HG02943 (cell line): ENCODE results near the gene AOAH.

Experiments used
- ATAC-seq: cut with Tn5 transposase; IDR thresholded peaks from one replicate; pipeline ENCODE4 v1.9.1; 2021; ENCODE audit warnings: mild to moderate bottlenecking, low read depth, moderate library complexity; ENCODE audit not compliant: unreplicated experiment

Gene AOAH

GRCh38 chr7:36567699-36568451 lies 156.4 kb downstream of the AOAH start:
- ATAC-seq, result no peak

DNA sequence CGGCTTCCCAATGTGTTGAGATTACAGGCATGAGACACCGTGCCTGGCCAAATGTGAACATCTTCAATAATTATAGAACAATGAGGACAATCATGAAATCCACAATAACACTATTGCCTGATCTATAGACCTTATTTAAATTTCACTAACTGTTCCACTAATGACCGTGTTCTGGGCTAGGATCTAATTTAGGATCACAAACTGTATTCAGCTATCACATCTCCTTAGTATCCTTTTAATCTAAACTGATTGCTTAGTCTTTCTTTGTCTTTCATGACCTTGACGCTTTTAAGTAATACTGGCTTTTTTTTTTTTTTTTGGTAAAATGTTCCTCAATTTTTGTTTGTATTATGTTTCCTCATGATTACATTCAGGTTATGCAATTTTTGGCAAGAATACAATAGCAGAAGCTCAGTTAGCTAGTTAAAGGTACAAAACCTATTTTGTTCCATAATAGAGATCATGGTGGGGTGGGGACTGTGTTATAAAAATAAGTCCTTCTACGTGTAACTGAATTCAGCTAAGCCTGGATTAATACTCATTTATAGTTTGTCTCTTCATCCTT lies 158.4 kb downstream of the AOAH start:
- no peak for ATAC-seq

- no peak for ATAC-seq
Measured at GRCh38 chr7:36564489-36564888, 159.8 kb downstream of the AOAH start.

DNA sequence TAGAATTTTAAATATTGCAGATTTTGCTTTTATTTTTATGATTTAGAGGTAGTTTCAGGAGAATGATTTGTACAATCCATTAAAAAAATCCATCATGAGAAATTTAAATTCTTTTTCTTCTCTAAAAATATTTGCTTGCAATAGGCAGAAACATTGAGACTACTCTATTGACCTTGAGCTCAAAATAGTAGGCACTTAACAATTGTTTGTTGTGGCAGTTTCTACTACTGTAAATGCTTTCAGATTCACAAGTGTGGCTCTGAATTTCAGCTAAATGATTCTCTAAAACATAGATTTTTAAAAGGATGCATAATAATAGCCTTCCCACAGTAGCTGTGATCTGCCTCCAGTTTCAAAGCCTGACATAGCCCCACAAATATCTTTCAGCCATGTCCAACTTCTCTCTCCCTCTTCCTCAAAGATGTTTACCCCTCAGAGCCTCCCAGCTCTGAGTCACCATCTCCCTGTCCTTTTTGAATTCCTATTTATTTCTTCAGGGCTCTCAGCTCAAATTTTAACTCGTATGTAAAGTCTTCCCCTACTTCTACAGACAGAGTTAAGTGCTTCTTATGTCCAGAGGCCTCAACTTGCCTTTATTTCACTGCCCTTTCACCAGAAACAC lies 160.5 kb downstream of the AOAH start:
- ATAC-seq, result no peak

- ATAC-seq, result no peak
Measured at GRCh38 chr7:36562121-36562520, 162.2 kb downstream of the AOAH start.

DNA sequence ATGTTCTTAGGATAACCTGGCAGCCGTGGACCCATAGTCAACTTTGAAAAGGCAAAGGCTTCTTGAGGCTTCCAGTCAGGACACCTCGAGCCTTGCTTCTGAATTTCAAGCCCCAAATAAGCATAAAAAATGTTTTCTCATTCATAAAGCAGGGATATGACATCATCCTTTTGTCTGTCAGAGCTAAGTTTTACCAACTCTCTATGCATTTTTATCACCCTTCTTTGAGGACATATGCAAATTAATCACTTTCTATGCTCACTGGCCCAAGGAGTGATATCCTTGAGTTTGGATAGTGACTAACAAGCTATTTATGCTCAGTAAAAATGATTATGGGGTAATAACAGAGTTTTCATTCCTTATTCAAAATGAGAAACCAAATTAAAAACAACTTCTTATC lies 175.3 kb downstream of the AOAH start:
- no peak for ATAC-seq

DNA sequence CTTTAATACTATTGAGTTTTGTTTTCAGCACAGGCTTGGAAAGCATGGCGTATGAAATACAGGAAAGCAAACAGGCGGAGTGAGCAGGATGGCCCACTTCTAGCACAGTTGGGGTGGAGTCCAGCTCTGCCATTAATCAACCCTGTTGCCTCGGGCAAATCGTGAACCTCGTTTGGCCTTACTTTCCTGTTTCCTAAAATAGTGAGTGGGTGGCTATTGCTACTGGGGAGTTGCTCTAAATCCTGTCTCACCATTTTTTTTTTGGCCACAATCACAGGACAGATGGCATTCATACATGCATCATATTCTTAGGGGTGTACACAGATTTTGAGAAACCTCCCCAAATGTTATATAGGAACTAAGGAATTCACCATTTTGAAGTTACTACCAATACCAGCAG lies 176.9 kb downstream of the AOAH start:
- ATAC-seq, result no peak

DNA sequence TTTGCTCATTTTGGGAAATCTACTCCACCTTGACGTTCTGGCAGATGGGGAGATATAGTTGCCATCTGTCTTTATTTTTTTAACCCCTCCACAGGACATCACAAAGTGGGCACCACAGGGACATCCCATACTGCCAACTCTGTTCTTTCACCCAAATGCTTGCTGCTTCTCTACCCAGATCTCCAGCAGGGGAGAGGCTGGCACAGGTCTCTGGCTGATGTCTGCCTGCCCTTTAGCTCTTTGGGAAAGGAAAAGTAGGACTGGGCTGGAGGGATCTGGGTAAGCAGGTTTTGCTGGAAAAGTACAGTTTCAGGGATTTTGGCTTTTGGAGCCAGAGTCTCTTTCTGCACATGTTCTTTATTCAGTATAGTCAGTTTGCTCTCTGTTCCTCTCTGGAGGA lies 178.0 kb downstream of the AOAH start:
- ATAC-seq, result no peak

- no peak for ATAC-seq
Measured at GRCh38 chr7:36545291-36545690, 179.0 kb downstream of the AOAH start.

DNA sequence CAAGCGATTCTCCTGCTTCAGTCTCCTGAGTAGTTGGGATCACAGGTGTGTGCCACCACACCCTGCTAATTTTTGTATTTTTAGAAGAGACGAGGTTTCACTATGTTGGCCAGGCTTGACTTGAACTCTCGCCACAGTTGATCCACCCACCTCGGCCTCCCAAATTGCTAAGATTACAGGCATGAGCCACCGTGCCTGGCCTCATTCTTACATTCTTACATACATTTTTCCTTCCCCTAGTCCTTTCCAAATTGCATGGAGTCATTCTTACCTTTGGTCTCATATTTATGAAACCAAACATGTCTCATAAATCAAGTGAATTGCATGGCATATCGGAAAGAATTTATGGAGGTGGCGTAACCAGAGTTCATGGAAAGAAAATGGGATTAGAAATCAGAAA lies 186.2 kb downstream of the AOAH start:
- no peak for ATAC-seq

DNA sequence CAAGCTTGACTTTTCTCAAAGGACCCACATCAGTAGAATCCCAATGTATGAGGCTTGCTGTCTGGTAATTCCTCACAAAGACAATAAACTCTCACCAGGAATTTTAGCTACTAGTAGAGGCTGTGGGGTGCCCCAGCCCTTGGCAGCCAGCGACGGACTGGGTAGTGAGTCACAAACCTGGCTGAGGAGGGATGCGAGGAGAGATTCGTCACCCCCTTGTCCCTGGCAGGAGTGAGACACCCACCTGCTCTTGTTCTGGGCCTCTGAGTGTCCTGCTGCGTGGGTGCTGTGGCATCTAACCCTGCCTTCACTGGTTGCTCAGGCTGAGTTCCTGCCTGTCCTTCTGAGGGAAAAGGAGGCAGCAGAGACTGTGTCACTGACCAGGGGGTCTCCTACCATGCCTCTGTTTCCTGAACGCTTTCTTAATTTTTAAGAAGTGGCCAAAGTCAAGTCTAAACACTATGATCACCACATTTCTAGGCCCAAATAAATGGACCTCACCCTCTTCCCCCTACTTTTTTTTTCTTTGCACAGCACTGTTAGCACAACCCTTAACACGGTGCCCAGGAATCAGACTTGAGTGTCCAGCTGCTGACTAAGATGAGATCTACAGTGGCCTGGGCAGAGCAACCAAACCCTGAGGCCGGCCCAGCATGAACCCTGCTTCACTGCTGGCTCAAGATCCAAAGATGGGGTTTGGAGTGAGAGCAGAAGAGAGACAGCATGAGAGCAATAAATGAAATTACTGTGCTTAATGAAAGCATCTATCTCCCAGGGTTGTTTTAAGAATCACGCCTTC lies 188.2 kb downstream of the AOAH start:
- no peak for ATAC-seq

- no peak for ATAC-seq
Measured at GRCh38 chr7:36533717-36534116, 190.6 kb downstream of the AOAH start.

DNA sequence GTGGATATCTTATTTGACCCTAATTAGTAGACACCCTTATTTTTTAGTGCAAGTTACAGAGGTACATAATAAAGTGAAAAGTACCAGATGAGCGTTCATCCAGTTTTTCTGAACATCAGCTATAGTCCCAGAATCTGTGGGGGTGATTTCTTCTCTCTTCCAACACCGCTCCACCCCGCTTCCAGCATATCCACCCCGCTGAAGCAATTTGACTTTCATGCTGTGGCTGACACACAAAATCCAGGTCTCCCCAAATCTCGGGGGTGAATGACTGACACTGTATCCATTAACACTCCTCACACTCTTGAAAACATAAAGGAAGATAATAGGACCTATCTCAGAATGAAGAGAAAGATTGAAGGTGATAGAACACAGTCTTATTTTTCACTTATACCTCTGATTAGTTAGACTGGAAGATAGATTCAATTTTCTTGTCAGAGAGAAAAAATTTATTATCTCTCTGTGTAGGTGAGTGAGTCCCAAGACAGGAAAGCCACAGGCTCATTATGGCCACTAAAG lies 191.3 kb downstream of the AOAH start:
- no peak for ATAC-seq

- no peak for ATAC-seq
Measured at GRCh38 chr7:36531951-36532350, 192.3 kb downstream of the AOAH start.

- no peak for ATAC-seq
Measured at GRCh38 chr7:36530456-36530855, 193.8 kb downstream of the AOAH start.

- no peak for ATAC-seq
Measured at GRCh38 chr7:36527549-36527913, 196.8 kb downstream of the AOAH start.

- ATAC-seq, result no peak
Measured at GRCh38 chr7:36526863-36527548, 197.3 kb downstream of the AOAH start.

DNA sequence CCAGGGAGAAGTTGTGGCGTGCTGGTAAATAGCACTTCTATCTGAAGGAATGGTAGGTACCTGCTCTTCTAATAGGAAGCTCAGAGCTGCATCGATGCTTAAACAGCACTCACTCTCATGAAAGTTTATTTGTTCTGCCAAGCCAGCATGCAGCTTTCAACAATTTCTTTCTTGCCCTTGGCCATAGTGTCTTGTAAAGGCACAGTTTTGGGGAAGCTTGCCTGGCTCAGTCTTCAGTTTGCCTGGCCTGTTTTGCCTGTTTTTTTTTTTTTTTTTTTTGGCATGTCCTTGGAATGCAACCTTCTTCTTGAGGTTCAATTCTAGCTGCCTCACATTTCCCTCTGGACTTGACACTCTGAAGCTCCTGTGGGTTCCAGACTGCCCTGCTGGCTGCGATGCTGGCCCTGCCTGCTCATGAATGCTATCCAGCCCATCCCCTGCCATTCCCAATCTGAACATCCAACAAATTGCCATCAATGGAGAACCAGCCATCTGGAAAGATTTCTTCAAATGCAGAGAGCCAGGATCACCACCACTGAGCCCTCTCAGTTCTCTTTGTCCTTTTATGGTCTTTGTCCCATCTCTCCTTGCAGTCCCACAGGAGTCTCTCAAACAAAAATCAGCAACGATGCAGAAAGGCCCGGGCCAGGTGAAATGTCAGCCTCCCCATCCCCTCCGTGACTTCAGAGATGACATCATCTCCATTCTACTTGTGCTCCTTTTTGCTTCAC lies 200.8 kb downstream of the AOAH start:
- no peak for ATAC-seq

- no peak for ATAC-seq
Measured at GRCh38 chr7:36522453-36523007, 201.8 kb downstream of the AOAH start.

DNA sequence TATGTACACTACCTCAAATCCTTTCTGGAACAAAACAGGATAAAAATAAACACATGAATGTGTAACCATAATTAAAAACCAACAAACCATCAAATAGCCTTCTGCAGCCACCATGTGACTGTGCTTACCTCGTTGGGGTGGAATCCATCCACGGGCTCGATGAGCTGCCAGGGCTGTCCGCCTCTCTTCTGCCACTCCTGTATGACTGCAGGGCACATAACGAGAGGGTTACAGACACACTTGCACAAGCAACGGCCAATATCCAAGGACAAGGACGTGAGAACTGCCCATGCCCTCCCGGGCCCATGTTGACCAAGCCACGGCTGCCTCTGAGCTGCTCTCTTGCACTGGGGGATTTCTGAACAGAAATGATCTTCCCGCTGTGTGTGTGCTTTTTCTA lies 202.4 kb downstream of the AOAH start:
- ATAC-seq, result no peak
